ENCODE data around the gene MIPOL1. TPM values are rescaled to one million over a fixed set of nuclear protein-coding genes. Genes with fewer than 3 reads are reported as not detected.

MIPOL1 gene
- total and polyA plus RNA-seq, 2 of the 13 experiments (the other 11 are each of a cell fraction or from before 2014, with no cell fraction given): 8.6 to 34.2 TPM

- TF ChIP-seq ADNP (CRISPR knock-in tag; IDR thresholded peaks at IDR 0.05) (peak; percentile 59; the same call in 1 of the 2 replicates), TRAFD1 (CRISPR knock-in tag; IDR thresholded peaks at IDR 0.05; ENCODE audit: borderline replicate concordance) (no peak; the same call in 1 of the 2 replicates), HNRNPUL1 (IDR thresholded peaks at IDR 0.05; ENCODE audit: low read depth, low read length) (no peak), ZSCAN31 (CRISPR knock-in tag; IDR thresholded peaks at IDR 0.05; ENCODE audit: low read depth) (peak; percentile 99), CBX5 (CRISPR knock-in tag; IDR thresholded peaks at IDR 0.05; ENCODE audit: borderline replicate concordance) (peak; percentile 99), MIER3 (CRISPR knock-in tag; IDR thresholded peaks at IDR 0.05; ENCODE audit: borderline replicate concordance) (peak; percentile 90; the same call in 1 of the 2 replicates), ZNF317 (CRISPR knock-in tag; IDR thresholded peaks at IDR 0.05) (peak; percentile 96), MIXL1 (CRISPR knock-in tag; IDR thresholded peaks at IDR 0.05) (peak; percentile 97), ZNF44 (CRISPR knock-in tag; IDR thresholded peaks at IDR 0.05) (peak; percentile 100), PRPF4 (IDR thresholded peaks at IDR 0.05; ENCODE audit: low read depth, low read length, poor library complexity, severe bottlenecking) (no peak), ZZZ3 (CRISPR knock-in tag; IDR thresholded peaks at IDR 0.05; ENCODE audit: borderline replicate concordance) (peak; percentile 87; the same call in 1 of the 2 replicates), NR2F2 (IDR thresholded peaks at IDR 0.05; ENCODE audit: borderline replicate concordance, low read depth) (peak; percentile 57; the same call in 1 of the 2 replicates), ZNF660 (CRISPR knock-in tag; IDR thresholded peaks at IDR 0.05; ENCODE audit: borderline replicate concordance, low read depth) (peak; percentile 93; the same call in 1 of the 2 replicates), ZNF563 (CRISPR knock-in tag; IDR thresholded peaks at IDR 0.05) (peak; percentile 99), MEF2D (CRISPR knock-in tag; IDR thresholded peaks at IDR 0.05) (peak; percentile 93)
- TF ChIP-seq, protein P1, sequence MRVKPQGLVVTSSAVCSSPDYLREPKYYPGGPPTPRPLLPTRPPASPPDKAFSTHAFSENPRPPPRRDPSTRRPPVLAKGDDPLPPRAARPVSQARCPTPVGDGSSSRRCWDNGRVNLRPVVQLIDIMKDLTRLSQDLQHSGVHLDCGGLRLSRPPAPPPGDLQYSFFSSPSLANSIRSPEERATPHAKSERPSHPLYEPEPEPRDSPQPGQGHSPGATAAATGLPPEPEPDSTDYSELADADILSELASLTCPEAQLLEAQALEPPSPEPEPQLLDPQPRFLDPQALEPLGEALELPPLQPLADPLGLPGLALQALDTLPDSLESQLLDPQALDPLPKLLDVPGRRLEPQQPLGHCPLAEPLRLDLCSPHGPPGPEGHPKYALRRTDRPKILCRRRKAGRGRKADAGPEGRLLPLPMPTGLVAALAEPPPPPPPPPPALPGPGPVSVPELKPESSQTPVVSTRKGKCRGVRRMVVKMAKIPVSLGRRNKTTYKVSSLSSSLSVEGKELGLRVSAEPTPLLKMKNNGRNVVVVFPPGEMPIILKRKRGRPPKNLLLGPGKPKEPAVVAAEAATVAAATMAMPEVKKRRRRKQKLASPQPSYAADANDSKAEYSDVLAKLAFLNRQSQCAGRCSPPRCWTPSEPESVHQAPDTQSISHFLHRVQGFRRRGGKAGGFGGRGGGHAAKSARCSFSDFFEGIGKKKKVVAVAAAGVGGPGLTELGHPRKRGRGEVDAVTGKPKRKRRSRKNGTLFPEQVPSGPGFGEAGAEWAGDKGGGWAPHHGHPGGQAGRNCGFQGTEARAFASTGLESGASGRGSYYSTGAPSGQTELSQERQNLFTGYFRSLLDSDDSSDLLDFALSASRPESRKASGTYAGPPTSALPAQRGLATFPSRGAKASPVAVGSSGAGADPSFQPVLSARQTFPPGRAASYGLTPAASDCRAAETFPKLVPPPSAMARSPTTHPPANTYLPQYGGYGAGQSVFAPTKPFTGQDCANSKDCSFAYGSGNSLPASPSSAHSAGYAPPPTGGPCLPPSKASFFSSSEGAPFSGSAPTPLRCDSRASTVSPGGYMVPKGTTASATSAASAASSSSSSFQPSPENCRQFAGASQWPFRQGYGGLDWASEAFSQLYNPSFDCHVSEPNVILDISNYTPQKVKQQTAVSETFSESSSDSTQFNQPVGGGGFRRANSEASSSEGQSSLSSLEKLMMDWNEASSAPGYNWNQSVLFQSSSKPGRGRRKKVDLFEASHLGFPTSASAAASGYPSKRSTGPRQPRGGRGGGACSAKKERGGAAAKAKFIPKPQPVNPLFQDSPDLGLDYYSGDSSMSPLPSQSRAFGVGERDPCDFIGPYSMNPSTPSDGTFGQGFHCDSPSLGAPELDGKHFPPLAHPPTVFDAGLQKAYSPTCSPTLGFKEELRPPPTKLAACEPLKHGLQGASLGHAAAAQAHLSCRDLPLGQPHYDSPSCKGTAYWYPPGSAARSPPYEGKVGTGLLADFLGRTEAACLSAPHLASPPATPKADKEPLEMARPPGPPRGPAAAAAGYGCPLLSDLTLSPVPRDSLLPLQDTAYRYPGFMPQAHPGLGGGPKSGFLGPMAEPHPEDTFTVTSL (CRISPR knock-in tag; IDR thresholded peaks at IDR 0.05; ENCODE audit: borderline replicate concordance): peak; percentile 85
- TF ChIP-seq, protein P2, sequence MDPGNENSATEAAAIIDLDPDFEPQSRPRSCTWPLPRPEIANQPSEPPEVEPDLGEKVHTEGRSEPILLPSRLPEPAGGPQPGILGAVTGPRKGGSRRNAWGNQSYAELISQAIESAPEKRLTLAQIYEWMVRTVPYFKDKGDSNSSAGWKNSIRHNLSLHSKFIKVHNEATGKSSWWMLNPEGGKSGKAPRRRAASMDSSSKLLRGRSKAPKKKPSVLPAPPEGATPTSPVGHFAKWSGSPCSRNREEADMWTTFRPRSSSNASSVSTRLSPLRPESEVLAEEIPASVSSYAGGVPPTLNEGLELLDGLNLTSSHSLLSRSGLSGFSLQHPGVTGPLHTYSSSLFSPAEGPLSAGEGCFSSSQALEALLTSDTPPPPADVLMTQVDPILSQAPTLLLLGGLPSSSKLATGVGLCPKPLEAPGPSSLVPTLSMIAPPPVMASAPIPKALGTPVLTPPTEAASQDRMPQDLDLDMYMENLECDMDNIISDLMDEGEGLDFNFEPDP (CRISPR knock-in tag; conservative IDR thresholded peaks at IDR 0.05): 0 out of 2 replicates have a peak, but pooled peaks have one; percentile 93
- TF ChIP-seq, protein P3, sequence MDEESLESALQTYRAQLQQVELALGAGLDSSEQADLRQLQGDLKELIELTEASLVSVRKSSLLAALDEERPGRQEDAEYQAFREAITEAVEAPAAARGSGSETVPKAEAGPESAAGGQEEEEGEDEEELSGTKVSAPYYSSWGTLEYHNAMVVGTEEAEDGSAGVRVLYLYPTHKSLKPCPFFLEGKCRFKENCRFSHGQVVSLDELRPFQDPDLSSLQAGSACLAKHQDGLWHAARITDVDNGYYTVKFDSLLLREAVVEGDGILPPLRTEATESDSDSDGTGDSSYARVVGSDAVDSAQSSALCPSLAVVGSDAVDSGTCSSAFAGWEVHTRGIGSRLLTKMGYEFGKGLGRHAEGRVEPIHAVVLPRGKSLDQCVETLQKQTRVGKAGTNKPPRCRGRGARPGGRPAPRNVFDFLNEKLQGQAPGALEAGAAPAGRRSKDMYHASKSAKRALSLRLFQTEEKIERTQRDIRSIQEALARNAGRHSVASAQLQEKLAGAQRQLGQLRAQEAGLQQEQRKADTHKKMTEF (CRISPR knock-in tag; IDR thresholded peaks at IDR 0.05): peak; percentile 96
Measured at GRCh38 chr14:37172024-37172869, 25.5 kb upstream of the MIPOL1 start, which contains the start of gene SLC25A21 (continued).
